GM19468 (cell line): ENCODE measurements around the gene SDCCAG8.

ENCODE experiments used
- ATAC-seq: cut with Tn5 transposase; IDR thresholded peaks from one replicate; pipeline ENCODE4 v1.9.1; 2021; ENCODE audit warnings: mild to moderate bottlenecking, moderate library complexity, moderate number of reproducible peaks; ENCODE audit not compliant: unreplicated experiment; ENCODE audit errors: extremely low read depth

Gene SDCCAG8

DNA sequence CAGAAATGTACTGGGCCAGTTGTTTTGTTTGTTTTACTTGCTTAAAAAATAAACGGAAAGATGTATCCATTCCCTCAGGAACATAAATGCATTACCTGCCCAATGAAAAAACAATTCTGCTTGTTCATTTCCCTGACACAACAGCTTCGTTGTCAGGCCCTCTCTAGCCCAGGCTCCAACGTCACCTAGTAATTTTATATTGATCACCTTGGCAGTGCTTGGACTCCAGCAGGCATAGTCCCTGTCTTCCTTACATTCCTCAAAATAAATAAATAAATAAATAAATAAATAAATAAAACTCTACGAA, 2.0 kb upstream of the SDCCAG8 start:
- no peak for ATAC-seq

DNA sequence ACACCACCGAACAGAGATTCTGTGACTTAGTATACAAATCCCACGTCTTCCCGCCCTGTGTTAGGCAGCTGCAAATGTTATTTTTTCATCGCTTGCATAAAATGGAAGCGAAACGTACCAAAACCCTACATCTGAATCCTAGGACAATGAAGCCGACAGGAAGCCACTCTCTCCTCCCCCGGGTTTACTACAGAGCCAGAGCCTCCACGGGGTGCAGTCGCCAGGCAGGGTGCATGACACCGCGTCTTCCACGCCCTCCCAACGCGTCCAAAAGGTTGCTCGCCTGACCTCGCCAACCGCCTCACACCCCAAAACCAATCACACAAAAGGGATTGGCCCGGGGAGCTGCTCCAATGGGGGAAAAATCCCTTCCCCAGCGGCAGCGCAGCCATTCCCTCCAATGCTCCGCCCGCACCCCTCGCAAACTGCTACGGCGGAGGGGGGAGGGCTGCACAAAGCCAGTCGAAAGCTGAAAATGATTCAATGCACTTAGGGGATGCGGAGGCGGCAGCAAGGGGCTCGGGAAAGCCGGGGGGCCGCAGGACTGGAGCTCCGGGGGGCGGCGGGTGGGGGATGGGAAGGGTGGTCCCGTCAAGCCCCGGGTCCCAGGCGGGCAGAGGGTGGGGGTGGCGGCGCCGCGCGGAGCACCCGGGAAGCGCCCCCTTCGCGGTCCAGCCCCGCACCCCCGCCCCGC, 1.5 kb upstream of the SDCCAG8 start:
- ATAC-seq = no peak

DNA sequence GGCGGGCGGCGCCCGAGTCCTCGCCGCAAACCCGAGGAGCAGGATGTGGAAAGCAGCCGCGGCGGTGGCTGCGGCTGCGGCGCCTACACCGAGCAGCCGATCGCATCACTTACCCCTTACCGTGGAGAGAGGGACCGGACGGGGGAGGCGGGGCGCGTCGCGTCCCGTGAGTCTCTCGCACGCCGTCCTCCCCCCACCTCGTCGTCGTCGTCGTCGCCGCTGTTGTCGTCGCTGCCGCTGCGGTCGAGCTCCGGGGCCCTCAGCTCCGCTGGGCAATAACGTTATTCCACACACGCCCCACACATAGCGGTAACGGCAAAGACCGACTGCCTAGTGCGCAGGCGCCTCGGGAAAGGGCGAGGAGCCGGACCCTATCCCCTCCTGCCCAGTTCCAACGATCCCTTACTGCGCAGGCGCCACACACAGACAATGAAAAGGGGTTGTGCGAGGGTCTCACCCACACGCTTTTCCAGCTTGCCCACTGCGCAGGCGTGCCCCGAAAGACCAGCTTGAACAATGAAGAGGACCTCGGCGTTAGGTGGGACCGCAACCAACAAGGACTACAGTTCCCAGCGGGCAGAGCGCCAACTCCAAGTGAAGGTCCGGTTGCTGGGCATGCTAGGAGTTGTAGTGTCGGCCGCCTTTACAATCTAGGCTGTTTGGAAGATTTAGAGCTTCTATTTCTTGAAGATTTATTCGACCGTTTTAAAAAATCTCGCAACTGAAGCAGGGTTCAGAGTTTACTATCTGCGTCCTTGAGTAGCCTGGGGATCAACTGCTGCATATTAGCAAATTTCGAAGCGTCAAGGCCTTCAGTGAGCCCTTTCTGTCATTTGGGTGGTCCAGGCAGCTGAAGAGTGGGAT, 682 bp upstream of the SDCCAG8 start, which contains the start of gene CEP170:
TSS of gene CEP170 (minus strand) at position 355 of the 864 bp plus-strand sequence. CDS start 30,001 bp downstream, outside the sequence.
- peak; percentile 34 for ATAC-seq

DNA sequence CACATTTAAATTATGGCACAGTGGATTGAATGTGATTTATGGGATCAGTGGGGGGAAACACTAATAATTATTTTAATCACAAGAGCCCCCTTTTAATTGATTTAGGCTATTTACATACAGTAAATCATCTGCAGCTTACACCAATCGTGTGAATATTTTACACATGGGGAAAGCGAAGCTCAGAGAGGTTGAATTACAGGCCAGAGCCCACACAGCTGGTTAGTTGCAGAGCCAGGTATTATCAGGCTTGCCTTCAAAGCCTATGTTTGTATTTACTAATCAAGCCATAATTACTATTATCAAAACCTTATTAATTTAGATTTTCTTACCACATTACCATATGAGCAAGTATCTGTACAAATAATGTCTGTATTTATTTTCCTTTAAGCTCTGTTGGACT, 749 bp downstream of the SDCCAG8 start:
- no peak for ATAC-seq

DNA sequence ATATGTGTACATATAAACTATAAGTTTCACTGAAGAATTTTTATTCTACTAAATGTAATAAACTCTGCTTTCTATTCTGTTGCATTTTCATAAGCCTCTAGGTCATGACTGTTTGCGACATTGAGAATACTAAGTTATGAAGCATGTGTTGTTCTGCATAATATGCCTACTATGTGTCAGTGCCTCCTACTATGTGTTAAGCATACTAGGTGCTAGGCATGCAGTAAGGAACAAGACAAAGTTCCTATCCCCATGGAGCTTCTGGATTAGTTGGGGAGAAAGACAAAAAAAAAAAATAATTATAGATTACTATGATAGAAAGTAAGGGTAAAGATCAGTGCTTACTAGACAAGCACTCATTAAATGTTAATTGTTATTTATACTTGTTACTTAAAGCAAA, 1.3 kb downstream of the SDCCAG8 start:
- no peak for ATAC-seq

DNA sequence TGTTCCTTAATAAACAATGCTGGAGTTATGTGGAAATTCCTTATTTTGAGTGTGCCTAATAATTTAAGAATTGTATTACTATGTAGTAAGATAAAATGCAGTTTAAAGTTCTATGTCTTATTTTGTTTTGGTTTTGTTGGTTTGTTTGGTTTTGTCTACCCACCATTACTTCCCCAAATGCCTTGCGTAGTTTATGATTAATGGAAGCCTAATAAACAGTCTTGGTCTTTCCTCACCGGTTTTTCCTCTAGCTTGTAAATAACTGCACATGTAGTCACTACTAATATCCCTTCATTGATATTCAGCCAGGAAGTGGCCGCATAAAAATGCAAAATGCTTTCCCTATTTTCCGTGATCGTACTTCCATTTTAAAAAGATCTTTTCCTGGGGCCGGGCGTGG, 2.9 kb downstream of the SDCCAG8 start:
- no peak for ATAC-seq

DNA sequence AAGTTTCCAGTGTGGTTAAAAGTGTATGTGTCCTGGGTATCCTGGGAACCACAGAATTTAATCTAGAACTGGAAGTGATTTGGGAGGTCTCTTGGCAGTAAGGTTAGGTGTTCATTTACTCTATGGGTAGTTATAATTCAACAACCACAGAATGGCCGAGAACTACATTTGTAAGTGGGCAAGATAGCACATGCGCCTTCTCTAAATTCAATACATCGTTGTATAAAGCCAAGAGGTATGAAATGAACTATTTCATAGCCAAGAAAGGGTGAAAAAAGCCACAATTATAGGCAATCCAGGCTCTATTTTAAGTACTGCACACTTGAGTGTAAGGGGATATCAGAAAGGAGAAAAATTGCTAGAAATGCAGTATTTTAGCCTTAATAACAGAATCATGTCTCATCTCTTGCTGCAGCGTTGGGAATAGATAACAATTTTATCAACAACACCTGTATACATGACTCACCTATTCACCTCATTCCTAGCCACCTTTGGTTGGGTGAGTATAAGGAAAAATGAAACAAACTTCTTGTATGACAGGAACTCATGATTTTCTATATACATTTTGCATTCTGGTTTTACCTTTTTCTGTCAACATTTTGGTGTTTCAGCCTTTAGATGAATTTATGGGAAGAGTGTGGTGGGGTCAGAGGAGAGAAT, 4.5 kb downstream of the SDCCAG8 start:
- no peak for ATAC-seq

DNA sequence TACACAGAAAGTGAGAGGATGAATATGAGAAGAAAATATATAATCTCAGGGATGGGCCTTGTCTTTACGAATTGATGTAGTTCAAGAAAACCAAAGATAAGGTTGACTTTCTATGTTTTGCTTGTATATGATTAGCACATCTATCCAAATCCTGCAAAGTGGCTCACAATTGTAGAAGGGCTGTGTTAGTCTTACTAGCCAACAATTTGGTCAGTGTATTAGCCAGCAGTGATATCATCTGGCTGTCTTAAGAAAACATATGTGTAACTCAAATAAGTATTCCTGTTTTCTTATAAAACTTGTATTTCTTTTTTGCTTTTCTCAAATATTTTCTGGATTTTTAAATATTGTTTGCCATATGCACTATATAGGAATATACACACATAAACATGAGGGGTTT, 5.5 kb downstream of the SDCCAG8 start:
- no peak for ATAC-seq

DNA sequence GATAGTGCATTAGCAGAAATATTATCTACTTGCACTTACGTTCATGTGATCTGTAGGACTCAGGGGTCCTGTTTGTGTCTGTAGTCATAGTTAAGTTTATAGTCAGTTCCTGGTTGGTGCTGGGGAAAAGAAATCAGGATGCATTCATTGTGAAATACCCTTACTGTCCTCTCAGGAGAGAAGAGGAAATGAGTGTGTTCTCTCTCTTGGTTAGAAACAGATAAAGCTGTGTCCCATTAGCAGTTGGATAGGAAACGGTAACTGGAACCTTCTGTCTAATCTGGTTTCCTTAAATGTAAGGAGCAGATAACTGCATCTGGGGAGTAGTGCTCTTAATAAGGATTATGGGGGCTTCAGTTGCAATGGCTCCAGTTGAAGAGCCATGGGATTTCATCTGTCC, 8.9 kb downstream of the SDCCAG8 start:
- ATAC-seq = no peak

DNA sequence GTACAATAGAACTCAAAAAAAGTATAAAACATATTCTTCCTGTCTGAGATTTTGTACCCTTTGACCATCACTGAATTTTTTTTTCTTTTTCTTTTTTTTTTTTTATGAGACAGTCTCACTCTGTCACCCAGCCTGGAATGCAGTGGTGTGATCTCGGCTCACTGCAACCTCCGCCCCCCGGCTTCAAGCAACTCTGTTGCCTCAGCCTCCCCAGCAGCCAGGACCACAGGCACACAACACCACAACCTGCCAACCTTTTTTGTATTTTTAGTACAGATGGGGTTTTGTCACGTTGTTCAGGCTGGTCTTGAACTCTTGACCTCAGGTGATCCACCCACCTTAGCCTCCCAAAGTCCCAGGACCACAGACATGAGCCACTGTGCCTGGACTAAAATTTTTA, 10.4 kb downstream of the SDCCAG8 start:
- no peak for ATAC-seq

DNA sequence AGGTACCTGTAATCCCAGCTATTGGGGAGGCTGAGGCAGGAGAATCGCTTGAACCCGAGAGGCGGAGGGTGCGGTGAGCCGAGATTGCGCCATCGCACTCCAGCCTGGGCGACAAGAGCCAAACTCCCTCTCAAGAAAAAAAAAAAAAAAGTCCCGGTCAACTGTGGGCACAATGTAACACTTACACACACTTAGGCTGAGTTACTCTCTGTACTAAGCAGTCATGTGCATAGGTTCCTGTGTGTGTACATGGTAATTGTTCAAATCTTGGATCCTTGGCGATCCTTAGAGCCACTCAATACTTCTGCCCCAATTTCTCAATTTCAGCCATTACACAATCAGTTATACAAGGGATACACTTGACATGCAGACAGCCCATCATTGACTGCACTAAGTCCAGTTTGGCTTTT, 11.6 kb downstream of the SDCCAG8 start:
- no peak for ATAC-seq

DNA sequence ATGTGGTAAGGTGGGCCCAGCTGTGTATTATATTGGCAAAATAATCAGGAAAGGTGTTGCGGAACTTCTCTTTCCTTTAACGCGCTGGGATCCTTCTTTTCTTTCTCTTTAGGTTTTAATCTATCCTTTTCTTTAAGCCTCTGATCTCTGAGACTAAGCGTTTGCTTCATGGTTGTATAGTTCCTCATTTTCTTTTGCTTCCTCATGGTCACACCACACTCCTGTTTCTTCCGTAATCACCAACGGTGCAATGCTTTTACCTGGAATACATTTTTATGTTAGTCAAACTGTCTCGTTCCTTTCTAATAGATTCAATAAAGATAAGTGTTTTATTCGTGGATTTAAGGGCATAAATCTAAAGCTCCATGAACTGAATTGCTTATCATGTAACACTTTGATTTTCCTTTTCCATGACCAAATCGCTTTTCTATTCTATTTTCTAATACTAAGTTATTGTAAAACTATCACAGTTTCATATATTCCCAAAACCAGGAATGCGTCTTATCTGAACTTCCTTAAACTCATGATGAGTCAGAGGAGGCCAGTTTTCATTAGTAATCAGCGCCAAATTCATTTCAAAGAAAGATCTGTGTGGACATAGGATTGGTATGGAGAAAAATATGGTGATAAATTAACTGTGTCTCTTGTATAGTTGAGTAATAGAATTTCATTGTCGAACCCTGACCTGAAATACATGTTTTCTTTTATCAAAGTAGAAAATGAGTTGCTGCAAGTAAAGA, 12.2 kb downstream of the SDCCAG8 start:
- no peak for ATAC-seq

DNA sequence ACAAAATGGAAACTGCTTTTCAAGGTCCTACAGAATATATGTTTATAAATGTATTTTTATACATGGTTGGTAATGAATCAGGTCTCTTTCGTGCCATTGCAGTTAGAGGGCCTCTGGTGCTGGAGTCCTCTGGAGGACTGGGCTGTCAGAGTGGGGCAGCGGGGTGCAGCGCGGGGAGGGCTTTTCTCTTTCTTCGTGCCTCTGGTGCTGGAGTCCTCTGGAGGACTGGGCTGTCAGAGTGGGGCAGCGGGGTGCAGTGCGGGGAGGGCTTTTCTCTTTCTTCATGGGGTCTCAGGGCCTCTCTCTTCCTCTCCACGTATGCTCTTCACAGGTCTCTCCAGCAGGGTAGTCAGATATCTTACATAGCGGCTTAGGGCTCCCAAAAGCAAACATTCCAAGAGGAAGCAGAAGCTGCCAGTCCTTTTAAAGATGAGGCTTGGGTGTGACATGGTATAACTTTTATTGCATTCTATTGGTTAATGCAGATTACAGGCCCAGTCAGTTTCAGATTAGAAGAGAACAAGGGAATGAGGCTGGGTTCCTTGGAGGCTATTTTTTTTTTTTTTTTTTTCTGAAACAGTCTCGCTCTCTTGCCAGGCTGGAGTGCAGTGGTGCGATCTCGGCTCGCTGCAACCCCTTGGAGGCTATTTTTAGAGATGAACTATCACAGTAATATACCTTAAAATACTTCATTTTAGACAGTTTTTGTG, 13.1 kb downstream of the SDCCAG8 start:
- no peak for ATAC-seq

DNA sequence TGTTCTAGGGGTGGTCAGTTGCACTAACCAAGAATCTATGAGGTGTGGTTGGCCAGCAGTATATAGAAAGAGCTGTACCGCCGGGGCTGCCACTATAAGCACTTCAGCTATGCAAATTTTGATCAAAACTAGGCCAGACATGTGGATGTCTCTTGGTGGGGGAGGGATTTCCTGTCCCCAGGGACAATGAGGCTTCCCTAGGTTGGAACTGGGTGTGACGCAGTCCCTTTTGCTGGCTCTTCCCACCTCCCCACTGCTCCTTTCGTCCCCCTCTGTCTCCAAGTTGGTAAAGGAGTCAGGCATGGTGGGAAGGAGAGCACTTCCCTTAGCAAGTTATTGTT, 13.6 kb downstream of the SDCCAG8 start:
- ATAC-seq = no peak

DNA sequence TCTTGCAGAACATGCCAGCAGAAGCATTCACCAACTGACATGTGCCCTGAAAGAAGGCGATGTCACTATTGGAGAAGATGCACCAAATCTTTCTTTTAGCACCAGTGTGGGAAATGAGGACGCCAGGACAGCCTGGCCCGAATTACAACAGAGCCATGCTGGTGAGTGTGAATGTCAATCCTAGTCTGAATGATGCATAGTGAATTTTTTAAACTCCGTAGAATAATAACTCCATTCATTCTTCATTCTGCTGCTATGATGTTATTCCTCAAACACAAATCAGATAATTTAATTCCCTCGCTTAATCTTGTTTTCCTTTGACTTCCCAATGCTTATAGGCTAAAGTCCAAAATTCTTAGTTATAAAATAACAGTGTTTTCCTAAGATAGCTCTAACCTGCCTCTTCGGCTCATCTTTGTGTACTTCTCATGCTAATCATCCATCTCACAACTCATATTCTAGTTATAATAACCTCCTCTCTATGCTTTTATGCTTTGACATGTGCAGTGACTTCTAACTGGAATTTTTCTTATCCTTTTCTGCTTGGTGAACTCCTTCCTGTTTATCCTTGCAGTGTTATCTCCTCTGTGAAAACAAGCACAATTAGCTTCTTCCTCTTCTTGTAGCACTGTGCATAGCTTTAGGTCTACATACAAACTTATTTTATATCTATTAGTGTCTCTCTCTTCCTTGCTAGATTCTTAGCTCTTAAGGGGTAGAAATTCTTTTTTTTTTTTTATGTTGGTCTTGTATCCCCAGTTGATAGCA, 14.4 kb downstream of the SDCCAG8 start:
- ATAC-seq = no peak

DNA sequence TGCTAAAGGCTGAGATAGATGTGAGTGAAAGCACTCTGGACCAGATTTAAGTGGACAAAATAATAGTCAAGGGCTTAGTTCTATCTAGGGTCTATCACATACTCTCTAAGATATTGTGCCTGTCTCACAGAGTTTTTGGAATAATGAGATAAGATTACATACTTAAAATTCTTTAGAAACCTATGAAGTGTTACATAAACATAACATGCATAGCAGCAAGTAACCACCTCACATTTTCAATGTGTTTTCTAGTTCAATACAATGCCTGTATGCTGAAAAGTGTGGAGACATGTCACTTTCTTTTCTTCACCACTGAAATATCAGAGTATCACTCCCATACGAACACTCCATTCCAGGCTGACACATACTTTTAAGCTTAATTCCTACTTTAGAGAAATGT, 16.2 kb downstream of the SDCCAG8 start:
- ATAC-seq = no peak

DNA sequence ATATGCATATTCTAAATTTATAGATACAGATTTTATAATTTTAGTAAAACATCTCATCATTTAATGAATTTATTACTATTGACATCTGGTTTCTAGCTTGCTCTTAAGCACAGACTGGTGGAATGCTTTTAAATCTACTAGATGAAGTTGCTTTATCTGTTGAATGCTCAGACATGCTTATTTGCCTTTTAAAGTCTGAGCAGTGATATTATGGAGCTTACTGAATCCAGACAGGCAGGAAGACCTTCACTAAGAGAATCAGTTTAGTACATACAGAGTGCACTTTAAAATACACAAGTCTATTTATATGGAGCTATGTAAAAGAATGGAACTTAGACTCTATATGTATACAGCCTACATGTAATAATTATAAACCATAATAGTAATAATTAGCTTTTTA, 16.6 kb downstream of the SDCCAG8 start:
- no peak for ATAC-seq

DNA sequence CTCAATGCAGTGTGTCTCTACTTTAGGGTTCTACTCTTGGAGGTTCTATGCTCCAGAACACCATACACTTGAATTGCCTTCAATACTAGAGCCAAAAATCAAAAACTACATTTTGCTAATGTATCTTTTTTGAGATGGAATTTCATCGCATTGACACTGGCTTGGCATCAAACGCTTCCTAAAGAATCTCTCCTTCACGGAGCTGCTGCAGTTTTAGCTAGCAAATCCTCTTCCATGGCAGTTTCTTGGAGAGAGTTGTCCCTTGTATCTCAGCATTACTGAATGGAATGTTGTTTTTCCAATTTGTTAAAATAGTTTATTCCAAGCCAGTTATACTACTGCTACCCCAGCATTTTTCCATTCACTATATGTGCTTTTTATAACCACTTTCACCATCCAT, 17.7 kb downstream of the SDCCAG8 start:
- no peak for ATAC-seq

DNA sequence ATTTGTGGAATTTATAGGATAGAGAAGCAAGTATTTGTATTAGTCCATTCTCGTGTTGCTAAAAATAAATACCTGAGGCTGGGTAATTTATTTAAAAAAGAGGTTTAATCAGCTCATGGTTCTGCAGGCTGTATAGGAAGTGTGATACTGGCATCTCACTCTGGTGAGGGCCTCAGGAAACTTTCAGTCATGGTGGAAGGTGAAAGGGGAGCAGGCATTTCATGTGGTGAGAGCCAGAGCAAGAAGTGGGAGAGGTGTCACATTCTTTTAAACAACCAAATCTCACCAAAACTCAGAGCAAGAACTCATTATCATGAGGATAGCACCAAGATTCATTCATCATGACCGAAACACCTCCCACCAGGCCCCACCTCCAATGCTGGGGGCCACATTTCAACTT, 18.1 kb downstream of the SDCCAG8 start:
- no peak for ATAC-seq
